GM19351 (cell line): ENCODE results near the gene VSIG1.

Experiments used
- ATAC-seq: cut with Tn5 transposase; IDR thresholded peaks from one replicate; pipeline ENCODE4 v1.9.1; 2021; ENCODE audit warnings: mild to moderate bottlenecking, moderate library complexity; ENCODE audit not compliant: unreplicated experiment

The VSIG1 gene

DNA sequence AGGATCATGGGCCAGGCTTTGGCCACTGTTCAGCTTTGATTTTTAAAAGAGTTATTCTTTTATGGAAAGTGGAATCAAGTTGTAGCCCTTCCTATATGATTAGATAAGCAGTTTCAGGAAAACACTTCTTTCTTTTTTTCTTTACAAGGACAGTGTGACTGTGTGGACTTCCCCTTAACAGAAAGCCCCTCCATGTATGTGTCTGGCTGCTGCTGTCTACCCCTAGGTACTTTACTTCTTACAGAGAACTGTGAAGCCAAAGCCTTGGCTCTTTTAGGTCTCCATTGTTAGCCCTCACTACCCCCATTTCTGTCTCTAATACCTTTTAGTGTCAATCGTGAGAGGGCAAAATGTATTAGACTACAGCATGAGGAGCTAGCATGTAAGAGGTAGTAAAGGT lies 19.1 kb downstream of the VSIG1 start:
- no peak for ATAC-seq

DNA sequence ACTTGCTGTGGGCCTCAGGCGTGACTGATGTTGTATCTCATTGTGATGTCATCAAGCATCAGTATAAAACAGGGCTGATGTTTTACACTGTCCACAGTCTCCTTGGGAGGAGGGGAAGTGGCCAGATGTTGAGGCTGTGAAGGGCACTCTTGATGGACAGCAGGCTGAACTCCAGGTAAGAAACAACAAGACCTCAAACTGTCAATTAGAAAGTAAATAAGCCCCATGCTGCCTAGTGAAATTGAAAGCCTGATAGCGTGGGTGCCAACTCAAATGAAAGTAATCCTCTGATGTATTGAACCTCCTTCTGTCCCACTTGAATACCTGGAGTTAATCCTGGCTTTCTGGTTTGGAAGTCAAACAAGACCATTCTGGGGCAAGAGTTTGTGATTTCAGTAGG lies 19.7 kb downstream of the VSIG1 start:
- ATAC-seq: peak; percentile 71

DNA sequence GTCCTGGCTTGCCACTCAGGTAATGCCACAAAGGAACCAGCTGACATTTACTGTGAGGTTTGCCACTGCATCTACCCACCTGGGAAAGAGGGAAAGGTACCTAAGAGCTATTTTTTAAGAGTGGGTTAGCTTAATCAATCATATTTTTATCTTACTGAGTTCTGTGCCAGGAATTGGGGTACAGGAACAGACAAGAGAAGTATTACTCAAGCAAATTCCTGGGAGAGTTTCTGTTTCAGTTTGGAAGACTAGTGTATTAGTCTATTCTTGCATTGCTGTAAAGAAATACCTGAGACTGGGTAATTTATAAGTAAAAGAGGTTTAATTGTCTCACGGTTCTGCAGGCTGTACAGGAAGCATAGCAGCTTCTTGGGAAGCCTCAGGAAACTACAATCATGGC lies 23.3 kb downstream of the VSIG1 start:
- no peak for ATAC-seq

DNA sequence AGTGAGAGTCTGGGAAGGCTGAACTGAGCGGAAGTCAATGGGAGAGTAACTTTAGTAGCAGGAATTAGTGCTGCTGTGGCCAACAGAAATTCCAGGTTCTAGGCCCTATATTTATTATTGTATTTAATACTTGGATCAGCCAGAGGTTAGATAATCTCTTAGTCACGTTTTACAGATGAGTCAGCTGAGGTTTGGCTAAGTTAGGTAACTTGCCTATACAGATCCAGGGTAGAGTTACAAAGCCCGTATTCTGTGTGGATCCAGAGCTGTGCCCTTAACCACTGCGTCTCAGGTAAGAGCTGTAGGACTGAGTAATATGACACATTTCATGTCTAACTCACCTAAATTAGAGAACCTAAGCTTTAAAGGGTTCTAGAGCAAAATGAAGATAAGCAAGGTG lies 26.0 kb downstream of the VSIG1 start:
- no peak for ATAC-seq

DNA sequence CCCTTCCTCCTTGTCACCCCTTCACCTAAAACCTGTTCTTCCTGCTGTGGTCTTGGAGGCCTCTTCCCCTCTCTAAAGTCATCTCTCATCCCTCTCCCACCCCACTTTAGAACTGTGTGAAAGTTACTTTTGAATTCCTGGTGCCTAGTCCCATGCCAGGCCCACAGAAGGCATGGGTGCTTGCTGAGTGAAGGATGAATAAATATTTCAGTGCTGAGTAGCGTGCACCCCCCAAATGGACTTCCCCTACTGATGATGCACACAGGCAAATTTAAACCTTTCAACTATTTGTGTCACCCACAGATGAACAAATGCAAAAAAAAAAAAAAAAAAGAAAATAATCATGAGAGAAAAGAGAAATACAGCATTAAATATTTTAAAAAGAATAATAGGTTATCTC lies 26.7 kb downstream of the VSIG1 start:
- no peak for ATAC-seq

DNA sequence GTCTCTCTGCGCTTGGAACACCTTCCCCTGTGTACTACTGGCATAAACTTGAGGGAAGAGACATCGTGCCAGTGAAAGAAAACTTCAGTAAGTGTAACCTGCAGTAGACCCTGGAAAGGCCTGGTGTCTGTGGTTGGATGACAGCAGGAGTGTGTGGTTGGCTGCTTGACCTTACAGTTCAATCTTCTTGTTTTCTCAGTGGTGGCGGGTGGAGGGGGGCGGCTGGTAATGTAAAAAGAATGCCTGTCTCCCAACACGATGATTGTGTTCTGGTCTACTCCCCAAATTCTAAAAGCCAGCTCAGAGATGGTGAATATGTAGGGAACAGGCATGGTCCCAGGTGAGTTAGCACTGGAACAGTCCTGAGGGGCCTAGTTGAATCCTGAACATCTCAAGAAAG lies 27.9 kb downstream of the VSIG1 start:
- no peak for ATAC-seq

DNA sequence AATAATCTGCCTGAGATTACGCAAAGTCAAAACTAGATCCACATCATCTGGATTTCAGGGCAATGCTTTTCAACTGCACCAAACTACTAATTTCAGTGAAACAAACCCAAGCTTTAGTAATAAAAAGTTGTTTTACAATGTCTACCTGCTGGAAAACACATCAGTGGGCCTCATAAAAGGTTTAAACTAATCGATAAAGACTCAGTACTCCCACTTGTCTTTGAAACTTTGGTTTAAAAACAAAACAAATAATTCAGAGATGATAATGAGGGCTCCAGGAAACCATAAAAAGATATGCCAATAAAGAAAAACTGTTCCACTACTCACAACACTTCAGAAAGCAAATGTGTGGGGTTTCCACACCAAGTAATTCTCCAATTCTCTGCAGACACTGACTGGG lies 36.2 kb downstream of the VSIG1 start:
- no peak for ATAC-seq

DNA sequence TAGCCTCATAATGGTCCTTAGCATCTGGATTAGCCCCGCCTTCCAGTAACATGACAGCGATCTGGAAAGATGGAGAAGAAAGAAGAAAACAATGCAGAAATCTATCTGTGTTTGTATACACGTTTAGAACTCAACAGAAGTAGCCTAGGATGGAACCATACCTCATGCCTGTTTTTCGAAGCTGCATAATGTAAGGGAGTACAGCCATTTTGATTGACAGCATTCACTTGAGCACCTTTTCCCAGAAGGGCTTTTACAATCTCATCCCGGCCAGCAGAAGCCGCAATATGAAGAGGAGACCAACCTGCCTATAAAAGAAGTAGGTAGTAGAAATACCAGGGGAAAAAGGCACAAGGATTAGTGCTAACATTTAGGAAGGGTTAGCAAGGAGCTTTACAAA lies 42.9 kb downstream of the VSIG1 start:
- ATAC-seq: no peak

DNA sequence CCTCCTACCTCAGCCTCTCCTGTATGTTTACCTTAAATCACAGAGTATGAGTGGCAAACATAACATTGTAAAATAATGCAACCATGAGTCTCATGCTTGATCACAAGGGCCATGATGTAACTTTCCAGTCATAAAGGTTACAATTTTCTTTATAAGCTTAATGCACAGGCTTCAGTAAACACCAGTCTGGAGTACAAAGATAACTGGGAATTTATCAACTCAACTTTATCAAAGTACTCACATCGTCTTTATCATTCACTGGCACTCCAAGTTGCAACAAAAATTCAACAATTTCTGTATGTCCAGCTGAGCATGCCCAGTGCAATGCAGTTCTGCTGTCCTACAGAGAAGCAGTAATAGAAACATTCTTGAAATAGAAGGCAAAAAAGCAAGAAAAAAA lies 43.6 kb downstream of the VSIG1 start:
- ATAC-seq: no peak

DNA sequence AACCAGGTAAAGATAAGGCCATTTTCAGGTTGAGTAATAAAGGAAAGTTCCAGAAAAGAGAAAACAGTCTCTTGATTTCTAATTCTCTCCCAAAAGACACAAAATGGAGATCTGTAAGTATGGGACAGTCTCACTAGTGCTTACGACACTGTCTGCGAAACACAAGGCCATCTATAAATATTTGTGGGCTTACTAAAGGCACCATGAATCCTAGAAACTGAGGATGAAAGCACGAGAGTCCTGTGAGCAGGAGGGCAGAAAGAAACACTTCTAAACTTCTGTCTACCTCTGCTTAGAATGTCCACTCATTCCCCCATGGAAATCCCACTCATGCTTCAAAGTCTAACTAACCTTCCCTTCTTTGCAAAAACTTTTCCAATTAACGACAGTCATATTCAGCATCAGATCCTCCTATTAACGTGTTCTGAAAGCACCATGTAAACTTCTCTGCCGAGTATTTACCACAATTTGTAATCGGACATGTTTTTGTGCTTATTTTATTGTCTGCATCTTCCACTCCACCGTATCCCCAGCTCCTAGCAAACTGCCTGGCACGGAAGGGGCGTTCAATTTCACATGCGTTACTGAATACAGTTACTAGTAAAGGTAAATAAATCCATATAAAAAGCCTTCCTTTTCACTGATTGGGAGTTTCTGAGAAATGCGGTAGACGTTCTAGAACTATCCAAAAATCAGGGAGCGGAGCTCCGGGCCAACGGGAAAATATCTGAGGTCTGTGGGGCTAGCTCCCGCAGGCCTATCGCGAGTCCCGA lies 45.8 kb downstream of the VSIG1 start:
- ATAC-seq: no peak

DNA sequence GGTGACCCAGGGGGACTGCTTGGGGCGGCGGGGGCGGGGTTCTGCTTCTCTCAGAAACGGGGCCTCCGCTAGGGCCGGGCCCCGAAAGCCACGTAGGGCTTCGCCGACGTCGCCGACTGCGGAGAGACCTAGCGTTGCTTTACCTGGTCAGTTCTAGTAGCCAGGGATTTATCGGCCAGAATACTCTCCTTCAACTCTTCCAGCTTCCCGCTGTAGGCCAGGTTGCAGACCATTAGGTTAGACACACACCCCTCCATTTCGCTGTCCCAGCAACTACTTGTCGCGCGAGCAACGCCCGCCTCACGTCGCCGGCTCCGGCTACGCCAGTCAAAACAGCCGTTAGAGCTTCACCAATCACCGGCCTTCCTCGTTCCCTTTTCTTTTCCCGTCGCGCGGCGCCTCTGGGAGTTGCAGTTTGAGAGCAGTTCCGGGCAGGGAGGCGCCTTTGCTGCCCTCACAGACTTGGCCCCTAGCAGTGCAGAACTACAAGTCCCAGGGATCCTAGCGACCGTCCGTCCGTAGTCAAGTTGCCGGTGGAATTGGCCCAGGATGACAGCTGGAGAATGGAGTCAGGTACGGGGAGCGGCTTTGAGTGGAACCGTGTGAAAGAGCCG lies 46.5 kb downstream of the VSIG1 start, which contains the start of the genes ATG4A and PSMD10:
TSS of gene ATG4A (plus strand) at position 515 of the 614 bp plus-strand sequence. CDS start at position 564, 49 bp downstream.
TSS of gene PSMD10 (minus strand) at position 279 of the 614 bp plus-strand sequence. CDS start at position 257, 22 bp downstream.
- ATAC-seq: peak; percentile 91

DNA sequence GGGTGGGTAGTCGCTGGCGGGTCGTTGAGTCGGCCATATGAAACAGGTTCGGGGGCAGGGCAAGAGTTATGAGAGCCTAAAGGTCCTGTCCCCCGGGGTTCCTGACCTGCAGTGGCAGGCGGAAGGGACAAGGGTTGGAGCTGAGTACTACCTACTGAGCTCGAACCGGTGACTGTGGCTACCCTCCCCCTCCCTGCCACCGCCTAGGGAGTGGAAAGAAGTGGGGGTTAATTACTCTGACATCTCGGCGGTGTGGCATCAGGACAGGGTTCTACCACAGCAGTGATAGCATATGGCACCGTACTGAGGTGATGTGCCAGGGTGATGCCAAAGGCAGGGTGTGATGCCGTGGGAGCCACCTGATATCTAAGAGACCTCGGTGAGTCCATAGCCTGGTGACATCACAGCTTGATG lies 47.0 kb downstream of the VSIG1 start:
- ATAC-seq: peak; percentile 41

DNA sequence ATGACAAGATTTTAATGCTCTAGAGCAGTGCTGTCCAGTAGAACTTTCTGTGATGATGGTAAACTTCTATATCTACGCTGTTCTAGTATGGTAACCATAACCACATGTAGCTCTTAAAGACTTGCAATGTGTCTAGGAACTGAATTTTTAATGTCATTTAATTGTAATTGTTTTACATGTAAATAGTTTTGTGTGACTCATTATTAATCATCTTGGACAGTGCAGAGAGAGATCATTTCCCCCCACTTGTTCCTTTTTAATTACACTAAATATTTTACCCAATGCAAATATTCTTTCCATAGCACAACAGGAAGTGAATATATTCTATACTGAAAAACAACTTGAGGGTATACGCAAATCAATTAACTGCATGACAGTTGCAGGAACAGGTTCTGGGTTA lies 52.5 kb downstream of the VSIG1 start:
- no peak for ATAC-seq

DNA sequence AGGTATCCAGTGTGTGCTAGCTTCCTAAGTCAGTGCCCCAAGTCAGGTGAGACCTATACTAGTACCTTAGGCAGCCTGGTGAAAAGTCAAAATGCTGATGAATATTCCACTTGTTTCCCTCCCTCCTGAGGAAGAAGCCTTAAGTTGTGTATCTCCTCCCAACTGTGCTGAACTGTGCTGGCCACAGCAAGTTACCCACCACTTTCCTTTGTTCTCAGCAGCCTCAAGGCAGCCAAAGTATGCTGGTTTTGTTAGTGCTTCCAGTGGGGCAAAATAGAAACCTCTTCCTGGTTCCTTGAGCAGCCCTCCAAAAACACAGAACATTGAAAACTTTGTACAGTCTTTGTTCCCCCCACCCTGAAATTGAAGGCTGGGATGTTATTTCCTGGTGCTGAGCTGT lies 60.6 kb downstream of the VSIG1 start:
- ATAC-seq: no peak

DNA sequence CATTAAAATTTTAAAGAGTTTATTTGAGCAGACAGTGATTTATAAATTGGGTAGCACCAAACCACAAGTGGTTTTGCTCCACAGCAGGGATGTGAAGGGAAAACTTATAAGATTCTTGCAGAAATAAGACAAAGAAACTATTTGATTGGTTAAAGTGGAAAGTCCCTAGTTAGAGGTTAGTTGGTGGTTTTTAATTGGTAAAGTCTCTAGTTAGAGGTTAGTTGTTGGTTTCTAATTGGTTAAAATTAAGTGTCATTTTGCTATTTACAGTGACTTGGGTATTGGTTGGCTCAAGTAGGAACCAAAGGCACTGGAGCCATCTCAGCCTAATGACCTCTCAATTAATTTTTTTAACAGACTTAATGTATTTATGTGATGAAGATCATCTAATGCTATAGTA lies 69.7 kb downstream of the VSIG1 start:
- ATAC-seq: no peak

DNA sequence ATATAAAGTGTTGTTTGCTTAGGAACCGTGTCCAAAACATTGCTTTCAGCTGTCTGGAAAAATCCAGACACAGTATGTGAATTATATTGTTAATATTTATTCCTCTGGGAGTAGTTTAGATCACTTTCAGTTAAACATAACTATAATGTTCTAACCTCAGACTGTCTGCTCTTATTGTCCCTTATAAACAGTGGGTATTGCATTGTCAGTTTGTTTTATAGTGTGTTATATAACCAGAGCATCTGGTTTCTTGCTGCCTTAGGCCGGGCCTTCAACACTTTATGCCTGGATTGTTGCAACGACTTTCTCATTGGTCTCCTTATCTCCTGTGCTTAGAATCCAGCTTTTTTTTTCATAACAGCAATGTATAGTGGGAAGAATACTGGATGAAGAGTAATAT lies 73.1 kb downstream of the VSIG1 start:
- no peak for ATAC-seq

DNA sequence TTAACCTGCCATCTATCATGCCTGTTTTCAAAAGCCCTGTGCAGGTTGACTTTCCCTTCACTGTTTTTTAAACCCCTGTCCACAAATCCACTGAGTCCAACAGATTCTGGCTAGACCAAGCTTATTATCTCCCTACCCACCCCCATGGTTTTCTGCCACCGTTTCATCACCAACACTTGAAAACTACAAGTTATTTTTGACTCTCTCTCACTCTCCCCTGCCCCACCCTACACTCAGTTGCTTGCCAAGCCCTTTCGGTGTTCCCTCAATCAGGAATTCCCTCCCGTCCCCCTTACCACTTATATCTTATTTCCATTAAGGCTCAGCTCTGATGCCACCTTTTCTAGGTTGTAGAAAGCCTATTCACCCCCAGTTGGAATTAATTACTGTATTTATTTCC lies 76.4 kb downstream of the VSIG1 start:
- ATAC-seq: no peak

DNA sequence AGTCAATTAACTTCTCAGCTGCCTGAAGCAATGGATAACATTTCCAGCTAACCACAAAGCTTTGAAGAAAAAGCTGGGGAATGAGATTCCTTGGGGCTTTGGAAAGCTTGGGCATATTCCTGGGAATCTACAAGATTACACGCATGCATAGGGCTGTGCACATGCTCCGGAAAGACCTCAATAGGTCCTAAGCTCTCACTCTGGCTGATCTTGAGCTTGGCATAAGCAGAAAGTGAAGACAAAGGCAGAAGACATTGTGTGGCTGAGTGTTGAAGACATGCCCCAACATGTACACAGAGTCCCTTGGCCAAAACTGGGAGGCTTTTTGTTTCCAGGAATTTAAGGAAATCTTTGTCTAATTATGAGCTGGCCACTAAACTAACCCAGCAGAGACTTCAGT lies 77.9 kb downstream of the VSIG1 start:
- ATAC-seq: no peak

DNA sequence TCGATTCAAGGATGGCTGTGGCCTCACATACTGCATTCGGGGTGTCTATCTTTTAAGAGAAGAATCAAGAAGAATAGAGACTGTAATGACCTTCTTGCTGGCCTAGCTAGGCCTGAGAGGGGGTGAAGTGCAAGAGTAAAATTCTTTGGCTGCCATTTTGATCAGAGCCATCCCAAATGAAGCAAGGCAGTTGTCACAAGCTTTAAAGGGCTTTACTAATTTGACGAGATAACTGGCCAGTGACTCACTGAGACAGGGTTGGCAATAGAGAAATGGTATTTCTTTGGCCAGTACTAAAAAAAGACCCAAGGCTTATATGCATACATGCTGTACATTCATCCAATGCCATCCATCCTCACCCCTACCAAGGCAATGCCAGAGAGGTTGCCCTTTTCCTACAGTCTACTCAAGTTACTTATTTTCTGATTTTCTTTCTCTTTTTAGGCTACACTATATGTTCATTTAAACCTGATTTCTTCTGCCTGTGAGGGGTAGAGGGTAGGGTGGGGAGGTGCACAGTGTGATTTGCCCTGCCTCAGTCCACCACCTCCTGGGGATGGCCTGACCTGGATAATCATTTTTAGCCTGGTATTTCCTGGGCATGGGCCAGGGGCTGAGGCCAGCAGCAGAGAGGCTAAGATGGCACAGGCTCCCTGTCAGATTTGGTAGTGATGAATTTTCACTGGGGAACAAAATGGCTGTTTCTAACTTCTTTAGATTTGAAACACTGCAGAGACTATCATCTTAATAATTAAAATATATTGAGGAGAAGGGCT lies 78.9 kb downstream of the VSIG1 start:
- ATAC-seq: no peak

DNA sequence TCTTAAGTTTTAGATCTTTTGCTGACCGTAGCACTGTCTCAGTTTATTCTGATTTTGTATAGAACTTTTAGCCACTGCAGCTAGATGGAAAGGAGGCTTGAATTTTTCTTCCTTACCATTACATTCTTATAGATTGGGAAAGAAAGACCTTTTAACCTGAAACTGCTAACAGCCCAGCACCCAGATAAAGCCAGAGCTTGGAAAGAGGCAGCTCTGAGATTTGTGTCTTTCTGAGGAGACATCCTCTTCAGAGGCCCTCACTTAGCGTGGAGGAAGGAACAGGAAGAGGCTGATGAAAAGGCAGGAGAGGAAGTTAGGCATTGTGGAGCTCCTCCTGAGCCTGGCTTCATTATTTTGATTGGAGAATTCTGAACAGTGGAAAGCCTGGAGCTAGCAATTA lies 81.8 kb downstream of the VSIG1 start:
- no peak for ATAC-seq

DNA sequence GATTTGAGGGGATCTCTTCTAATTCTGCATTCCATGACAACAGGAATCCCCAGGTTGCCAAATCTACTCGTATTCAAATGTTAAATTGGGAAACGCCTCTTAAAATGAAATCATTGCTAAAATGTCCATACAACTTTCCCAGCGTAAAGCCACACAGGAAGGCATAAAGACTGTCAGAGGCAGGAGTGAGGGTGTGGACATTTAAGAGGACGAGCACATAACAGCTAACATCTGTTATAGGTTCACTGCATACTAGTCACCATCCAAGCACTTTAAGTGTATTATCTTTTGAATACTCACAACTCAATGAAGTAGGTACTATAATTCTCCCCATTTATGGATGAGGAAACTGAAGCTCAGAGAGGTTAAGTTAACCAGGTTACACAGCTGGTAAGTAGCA lies 82.3 kb downstream of the VSIG1 start:
- ATAC-seq: no peak
